Endothelial cell of umbilical vein (primary cell): ENCODE measurements around the gene SELENOV.

ENCODE experiments used
- JUN ChIP-seq: IDR thresholded peaks from 2 replicates; pipeline ENCODE4 v1.6.1; 2011; ENCODE audit warnings: borderline replicate concordance, low read depth; ENCODE audit not compliant: insufficient read length, insufficient read depth
- POLR2A ChIP-seq: IDR thresholded peaks from 2 replicates; pipeline ENCODE4 v1.6.1; 2012; ENCODE audit warnings: low read depth, mild to moderate bottlenecking, control low read depth, low read length
- POLR2AphosphoS5 ChIP-seq: IDR thresholded peaks from 2 replicates; pipeline ENCODE4 v1.6.1; 2012; ENCODE audit warnings: low read depth, mild to moderate bottlenecking, control low read depth, low read length, moderate library complexity; ENCODE audit not compliant: insufficient read depth
- TF ChIP-seq, protein P1 (sequence below), 2 donors: IDR thresholded peaks; 1 replicate in 1 of 2; 2 replicates in 1 of 2; pipeline ENCODE4 v1.5.1; 2011; ENCODE audit warnings: low read length in 2 of 2, mild to moderate bottlenecking in 2 of 2, moderate library complexity in 2 of 2, control low read depth in 1 of 2, inconsistent platforms in 1 of 2, low read depth in 1 of 2; ENCODE audit not compliant: insufficient read depth in 1 of 2; ENCODE audit errors: extremely low read depth in 1 of 2

DNA sequence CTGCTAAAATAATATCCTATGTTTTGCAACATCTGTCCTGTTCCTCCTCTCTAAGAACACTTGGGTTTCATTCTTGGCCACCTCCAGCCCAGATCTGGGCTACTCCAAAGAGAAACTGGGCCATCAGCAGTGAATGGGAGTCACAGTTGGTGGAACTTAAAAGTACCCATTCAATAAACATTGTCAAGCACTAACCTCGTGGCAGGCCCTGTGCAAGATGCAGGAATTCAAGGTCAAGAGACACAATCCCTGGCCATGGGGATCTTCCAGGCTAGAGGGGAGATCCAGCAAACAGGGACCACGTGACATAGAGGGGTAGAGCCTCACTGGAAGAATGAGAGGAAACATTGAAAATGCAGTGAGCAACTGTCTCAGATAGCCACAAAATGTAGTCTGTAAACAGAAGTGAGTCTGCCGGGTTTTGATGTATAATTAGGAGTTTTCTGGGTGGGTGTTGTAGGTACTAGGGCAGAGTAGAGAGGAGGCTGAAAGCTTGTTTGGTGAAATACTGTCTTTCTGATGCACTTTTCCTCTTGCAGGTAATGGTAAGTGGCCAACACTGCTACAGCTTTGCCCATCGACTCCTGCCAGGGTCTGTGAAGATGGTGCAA, 39.9 kb downstream of the SELENOV start:
- TF ChIP-seq, protein P1, sequence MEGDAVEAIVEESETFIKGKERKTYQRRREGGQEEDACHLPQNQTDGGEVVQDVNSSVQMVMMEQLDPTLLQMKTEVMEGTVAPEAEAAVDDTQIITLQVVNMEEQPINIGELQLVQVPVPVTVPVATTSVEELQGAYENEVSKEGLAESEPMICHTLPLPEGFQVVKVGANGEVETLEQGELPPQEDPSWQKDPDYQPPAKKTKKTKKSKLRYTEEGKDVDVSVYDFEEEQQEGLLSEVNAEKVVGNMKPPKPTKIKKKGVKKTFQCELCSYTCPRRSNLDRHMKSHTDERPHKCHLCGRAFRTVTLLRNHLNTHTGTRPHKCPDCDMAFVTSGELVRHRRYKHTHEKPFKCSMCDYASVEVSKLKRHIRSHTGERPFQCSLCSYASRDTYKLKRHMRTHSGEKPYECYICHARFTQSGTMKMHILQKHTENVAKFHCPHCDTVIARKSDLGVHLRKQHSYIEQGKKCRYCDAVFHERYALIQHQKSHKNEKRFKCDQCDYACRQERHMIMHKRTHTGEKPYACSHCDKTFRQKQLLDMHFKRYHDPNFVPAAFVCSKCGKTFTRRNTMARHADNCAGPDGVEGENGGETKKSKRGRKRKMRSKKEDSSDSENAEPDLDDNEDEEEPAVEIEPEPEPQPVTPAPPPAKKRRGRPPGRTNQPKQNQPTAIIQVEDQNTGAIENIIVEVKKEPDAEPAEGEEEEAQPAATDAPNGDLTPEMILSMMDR (IDR thresholded peaks at IDR 0.05; ENCODE audit: extremely low read depth in 1 of 2, insufficient read depth in 1 of 2, low read depth in 1 of 2, low read length in 2 of 2) = no peak
- TF ChIP-seq POLR2AphosphoS5 (no peak), POLR2A (no peak), JUN (no peak)
